Measurements from ENCODE around the gene C1orf52. TPM values are rescaled to one million over a fixed set of nuclear protein-coding genes. Genes with fewer than 3 reads are reported as not detected.

Gene C1orf52
- total RNA-seq, 1 donor from 2014 or later, result 15.4 TPM

DNA sequence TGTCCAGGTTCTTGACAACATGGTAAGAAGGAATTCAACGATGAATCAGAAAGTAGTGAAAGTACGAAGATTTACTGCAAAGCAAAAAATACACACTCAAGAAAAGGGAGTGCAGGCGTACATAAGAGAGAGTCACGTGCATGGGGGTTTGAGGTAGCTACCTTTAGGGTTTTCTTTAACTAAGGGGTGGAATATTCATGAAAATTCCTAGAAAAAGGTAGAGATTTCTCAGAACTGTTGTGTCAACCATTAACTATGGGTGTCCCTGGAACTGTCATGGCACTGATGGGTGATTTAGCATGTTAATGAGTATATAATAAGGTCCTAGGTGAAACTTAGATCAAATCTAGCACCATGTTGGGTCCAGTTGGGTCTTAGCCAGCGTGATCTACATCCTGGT lies 36.1 kb downstream of the C1orf52 start:
- no peak overlapping the region for H3K4me3 ChIP-seq (ENCODE audit: low read depth, low read length)
- no peak for DNase-seq (ENCODE audit: low read depth)
- TF ChIP-seq, protein P1, sequence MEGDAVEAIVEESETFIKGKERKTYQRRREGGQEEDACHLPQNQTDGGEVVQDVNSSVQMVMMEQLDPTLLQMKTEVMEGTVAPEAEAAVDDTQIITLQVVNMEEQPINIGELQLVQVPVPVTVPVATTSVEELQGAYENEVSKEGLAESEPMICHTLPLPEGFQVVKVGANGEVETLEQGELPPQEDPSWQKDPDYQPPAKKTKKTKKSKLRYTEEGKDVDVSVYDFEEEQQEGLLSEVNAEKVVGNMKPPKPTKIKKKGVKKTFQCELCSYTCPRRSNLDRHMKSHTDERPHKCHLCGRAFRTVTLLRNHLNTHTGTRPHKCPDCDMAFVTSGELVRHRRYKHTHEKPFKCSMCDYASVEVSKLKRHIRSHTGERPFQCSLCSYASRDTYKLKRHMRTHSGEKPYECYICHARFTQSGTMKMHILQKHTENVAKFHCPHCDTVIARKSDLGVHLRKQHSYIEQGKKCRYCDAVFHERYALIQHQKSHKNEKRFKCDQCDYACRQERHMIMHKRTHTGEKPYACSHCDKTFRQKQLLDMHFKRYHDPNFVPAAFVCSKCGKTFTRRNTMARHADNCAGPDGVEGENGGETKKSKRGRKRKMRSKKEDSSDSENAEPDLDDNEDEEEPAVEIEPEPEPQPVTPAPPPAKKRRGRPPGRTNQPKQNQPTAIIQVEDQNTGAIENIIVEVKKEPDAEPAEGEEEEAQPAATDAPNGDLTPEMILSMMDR (conservative IDR thresholded peaks at IDR 0.05; ENCODE audit: low read depth, low read length), result no peak

DNA sequence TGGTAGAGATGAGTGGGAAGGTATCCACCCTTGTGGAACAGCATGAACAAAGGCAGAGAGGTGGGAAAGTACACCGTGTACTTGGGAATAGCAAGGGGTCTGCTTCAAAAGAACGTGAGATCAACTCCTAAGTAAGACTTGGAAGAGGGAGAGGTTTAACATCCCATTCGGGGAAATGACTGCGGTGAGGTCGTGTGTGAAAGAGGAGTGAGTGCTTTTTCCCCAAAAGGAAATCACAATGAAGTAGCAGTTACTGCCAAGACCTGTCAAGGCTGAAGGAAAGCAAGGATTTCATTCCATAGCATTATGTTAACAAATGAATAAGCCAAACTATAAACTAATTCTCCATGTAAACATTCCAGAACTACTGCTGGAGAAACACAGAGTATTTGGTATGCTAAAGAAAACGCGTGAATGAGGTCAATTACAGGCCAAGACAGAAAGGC lies 38.7 kb downstream of the C1orf52 start:
- TF ChIP-seq, protein P1 (conservative IDR thresholded peaks at IDR 0.05; ENCODE audit: low read depth, low read length), result no peak
- H3K4me3 ChIP-seq (ENCODE audit: low read depth, low read length), result no peak overlapping the region
- no peak for DNase-seq (ENCODE audit: low read depth)

GRCh38 chr1:85219853-85220610 lies 39.4 kb downstream of the C1orf52 start:
- no peak overlapping the region for H3K4me3 ChIP-seq (ENCODE audit: low read depth, low read length)
- DNase-seq (ENCODE audit: low read depth), result no peak

DNA sequence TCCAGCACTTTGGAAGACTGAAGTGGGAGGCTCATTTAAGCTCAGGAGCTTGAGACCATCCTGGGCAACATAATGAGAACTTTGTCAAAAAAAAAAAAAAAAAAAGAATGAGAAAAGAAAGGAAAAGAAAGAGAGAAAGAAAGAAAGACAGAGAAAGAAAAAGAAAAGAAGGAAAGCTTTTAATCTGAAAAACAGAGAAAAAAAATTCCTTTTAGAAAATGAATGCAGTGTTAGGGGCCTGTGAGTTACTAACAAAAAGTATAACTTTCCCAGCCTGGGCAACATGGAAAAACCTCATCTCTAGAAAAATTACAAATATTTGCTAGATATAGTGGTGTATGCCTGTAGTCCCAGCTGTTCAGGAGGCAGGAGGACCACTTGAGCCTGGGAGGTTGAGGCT lies 42.8 kb downstream of the C1orf52 start:
- no peak overlapping the region for H3K4me3 ChIP-seq (ENCODE audit: low read depth, low read length)
- DNase-seq (ENCODE audit: low read depth), result no peak
- TF ChIP-seq, protein P1 (conservative IDR thresholded peaks at IDR 0.05; ENCODE audit: low read depth, low read length), result no peak

More at GRCh38 chr1:85219853-85220610, 39.4 kb downstream of the C1orf52 start:
- TF ChIP-seq, protein P1 (conservative IDR thresholded peaks at IDR 0.05; ENCODE audit: low read depth, low read length), result no peak

- no peak overlapping the region for H3K4me3 ChIP-seq (ENCODE audit: low read depth, low read length)
- no peak for DNase-seq (ENCODE audit: low read depth)
- TF ChIP-seq, protein P1 (conservative IDR thresholded peaks at IDR 0.05; ENCODE audit: low read depth, low read length), result no peak
Observed at GRCh38 chr1:85214654-85215053, 44.8 kb downstream of the C1orf52 start.

GRCh38 chr1:85208488-85208887 lies 51.0 kb downstream of the C1orf52 start:
- DNase-seq (ENCODE audit: low read depth), result no peak
- H3K4me3 ChIP-seq (ENCODE audit: low read depth, low read length), result no peak overlapping the region
- TF ChIP-seq, protein P1 (conservative IDR thresholded peaks at IDR 0.05; ENCODE audit: low read depth, low read length), result no peak

Data from epithelial cell of proximal tubule (primary cell).